Spinal cord (tissue), 10 donors: ENCODE results near the gene LRRTM2. TPM values are rescaled to one million over a fixed set of nuclear protein-coding genes. Genes with fewer than 3 reads are reported as not detected.

Experiments used
- DNase-seq, 6 donors: peaks; one replicate each; pipeline versions ENCODE4 v3.0.0 to v3.0.0-alpha.2; 2013 to 2015; ENCODE audit warnings: low spot score in 6 of 6, low read depth in 4 of 6
- H3K27ac ChIP-seq: one replicate; pipeline ENCODE4 v1.5.1; 2013; ENCODE audit warnings: low read depth, low read length, control low read depth
- H3K27me3 ChIP-seq: one replicate; pipeline ENCODE4 v1.6.1; 2013; ENCODE audit warnings: low read length; ENCODE audit not compliant: control insufficient read depth, insufficient read depth
- H3K36me3 ChIP-seq: one replicate; pipeline ENCODE4 v1.6.1; 2013; ENCODE audit warnings: low read length; ENCODE audit not compliant: control insufficient read depth, insufficient read depth
- H3K4me1 ChIP-seq: one replicate; pipeline ENCODE4 v1.6.1; 2013; ENCODE audit warnings: low read length; ENCODE audit not compliant: control insufficient read depth, insufficient read depth
- H3K4me3 ChIP-seq: one replicate; pipeline ENCODE4 v1.5.1; 2013; ENCODE audit warnings: low read depth, low read length, control low read depth
- H3K9me3 ChIP-seq: one replicate; pipeline ENCODE4 v1.6.1; 2013; ENCODE audit warnings: low read length; ENCODE audit not compliant: control insufficient read depth, insufficient read depth
- WGBS: methylation state at CpG from one replicate; pipeline ENCODE4 v1.1.5; 2013; ENCODE audit warnings: missing lambda C conversion rate; ENCODE audit not compliant: insufficient coverage; 5-methylcytosine and 5-hydroxymethylcytosine counted together
- polyA plus RNA-seq, 2 donors: library from polyadenylated mRNA; unstranded; fragments of 120-200 nt; gene quantifications; one replicate each; pipeline ENCODE4 v1.2.1, GENCODE V29; 2013; ENCODE audit not compliant: insufficient read length in 2 of 2
- total RNA-seq, 2 donors: library from RNA; depleted of rRNA in 1 of 2; stranded (reverse); fragments of 120-200 nt in 1 of 2; fragments of >200 nt in 1 of 2; gene quantifications; one replicate each; pipeline versions ENCODE4 v1.2.3 to v1.2.4, GENCODE V29; 2013 to 2014
- donor health status: healthy.

LRRTM2 gene
- total and polyA plus RNA-seq, 4 donors = 16.8 to 50.4 (median 25.8) TPM

DNA sequence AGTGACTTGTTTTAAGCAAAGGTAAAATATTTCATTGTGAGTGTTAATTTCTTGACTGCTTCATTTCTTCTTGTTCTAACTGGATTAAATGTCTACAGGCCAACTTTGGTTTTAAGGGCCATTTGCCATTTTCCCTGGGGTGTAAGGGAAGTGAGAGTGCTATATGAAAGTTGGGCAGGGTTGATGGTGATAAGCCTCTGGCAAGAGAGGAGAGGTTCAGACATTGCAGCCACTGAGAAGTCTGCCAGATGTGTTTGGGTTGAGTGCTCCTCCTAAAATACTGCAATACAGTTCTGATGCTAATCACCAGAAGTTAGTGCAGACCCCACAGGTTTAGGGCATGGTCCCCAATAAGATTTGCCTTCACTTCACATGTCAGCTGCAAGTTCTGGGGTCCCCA, 14.9 kb upstream of the LRRTM2 start:
- H3K4me1 ChIP-seq = no peaks in the 10 kb centered on the region
- DNase-seq = no peak
- H3K36me3 ChIP-seq = peaks cover 5% of the 10 kb centered on the region
- H3K27me3 ChIP-seq = no peaks in the 10 kb centered on the region
- H3K4me3 ChIP-seq = no peak overlapping the region
- no peak overlapping the region for H3K27ac ChIP-seq
- no peaks in the 10 kb centered on the region for H3K9me3 ChIP-seq

DNA sequence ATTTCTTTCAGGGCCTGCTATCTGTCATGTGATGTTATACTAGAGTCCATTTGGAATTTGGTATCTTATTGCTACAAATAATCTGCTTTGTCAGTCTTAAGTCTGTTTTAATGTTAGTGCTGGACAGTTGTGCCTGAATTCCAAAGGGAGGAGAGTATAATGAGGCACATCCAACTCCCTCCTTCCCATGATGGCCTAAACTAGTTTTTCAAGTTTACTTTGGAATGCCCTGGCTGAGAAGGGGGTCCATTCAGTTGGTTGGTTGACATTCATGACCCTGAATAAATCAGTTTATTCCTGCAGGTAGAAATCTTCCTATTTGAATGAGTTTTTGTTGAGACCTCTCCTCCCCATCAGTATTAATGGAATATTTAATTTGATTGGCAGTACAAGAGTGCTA, 9.4 kb upstream of the LRRTM2 start:
- no peak overlapping the region for H3K27ac ChIP-seq
- H3K27me3 ChIP-seq = no peaks in the 10 kb centered on the region
- no peaks in the 10 kb centered on the region for H3K9me3 ChIP-seq
- H3K4me1 ChIP-seq = no peaks in the 10 kb centered on the region
- DNase-seq = no peak
- peaks cover 5% of the 10 kb centered on the region for H3K36me3 ChIP-seq
- no peak overlapping the region for H3K4me3 ChIP-seq

DNA sequence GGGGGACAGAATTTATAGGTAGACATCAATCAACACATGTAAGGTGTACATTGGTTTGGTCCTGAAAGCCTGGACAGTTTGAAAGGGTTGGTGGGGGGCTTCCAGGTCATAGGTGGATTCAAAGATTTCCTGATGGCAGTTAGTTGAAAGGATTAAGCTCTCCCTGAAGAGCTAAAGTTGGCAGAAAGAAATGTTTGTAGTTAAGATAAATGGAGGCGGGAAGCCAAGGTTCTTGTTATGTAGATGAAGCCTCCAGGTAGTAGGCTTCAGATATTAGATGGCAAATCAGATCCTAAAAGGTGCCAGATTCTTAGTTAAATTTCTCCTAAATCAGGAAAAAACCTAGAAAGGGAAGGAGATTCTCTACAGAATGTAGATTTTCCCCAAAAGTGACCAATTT, 9.0 kb upstream of the LRRTM2 start:
- Histone ChIP-seq H3K36me3 (peaks cover 2% of the 10 kb centered on the region), H3K27ac (no peak overlapping the region), H3K4me1 (no peaks in the 10 kb centered on the region), H3K9me3 (no peaks in the 10 kb centered on the region), H3K27me3 (no peaks in the 10 kb centered on the region), H3K4me3 (no peak overlapping the region)
- no peak for DNase-seq
- no CpG with 5 or more reads among the region's 1 CpG for WGBS

DNA sequence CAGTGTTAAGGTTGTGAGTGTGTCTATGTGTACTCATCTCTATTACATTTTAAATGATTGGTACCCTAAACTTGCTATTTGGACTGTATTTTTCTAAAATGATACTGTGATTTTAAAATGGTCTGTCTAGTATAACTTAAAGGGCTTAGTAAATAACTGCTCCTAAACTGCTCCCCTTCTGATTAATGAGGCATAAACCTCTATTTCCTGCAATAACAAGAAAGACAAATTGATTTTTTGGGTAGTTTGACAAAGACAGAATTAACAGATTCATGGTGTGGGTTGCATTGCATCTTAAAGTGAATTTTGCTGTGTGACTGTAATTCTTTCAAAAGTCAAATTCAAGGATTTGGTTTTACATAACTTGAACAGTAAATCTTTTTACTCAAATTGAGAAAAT, 8.1 kb upstream of the LRRTM2 start:
- no peaks in the 10 kb centered on the region for H3K27me3 ChIP-seq
- H3K36me3 ChIP-seq = no peaks in the 10 kb centered on the region
- no peak for DNase-seq
- H3K9me3 ChIP-seq = no peaks in the 10 kb centered on the region
- no peak overlapping the region for H3K27ac ChIP-seq
- no peak overlapping the region for H3K4me3 ChIP-seq
- H3K4me1 ChIP-seq = peaks cover 3% of the 10 kb centered on the region

DNA sequence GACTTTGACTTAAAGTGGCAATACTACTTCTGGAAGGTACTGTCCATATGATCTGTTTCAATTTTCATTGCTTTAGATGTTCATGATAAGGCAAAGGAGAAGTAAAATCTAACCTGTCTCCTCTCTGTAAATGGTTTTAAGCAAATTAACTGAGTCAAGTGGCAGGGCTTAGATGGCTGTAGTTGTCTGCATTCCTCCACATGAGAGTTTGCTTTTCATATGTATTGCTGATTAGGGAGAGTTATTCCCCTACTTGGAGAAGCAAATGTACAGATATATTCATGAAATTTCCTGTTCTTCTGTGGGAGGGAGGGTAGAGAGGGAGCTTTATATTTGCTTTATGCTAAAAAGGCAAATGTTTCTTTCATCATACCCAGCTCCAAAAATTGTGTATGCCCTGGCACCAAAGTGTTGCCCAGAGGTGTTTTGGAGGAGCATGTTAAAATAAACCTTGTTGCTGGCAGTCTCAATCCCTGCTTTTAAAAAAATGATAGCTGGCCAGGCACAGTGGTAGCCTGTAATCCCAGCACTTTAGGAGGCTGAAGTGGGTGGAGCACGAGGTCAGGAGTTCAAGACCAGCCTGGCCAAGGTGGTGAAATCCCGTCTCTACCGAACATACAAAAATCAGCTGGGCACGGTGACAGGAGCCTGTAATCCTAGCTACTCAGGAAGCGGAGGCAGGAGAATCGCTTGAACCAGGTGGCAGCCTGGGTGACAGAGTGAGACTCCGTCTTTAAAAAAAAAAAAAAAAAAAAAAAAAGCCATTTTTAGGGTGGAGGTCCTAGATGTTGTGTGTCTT, 3.5 kb upstream of the LRRTM2 start:
- WGBS = 86% methylated on average over 3 of the region's 7 CpGs
- DNase-seq = peak in 1 of 6 donors; percentile 44
- H3K4me1 ChIP-seq = peaks cover 3% of the 10 kb centered on the region

DNA sequence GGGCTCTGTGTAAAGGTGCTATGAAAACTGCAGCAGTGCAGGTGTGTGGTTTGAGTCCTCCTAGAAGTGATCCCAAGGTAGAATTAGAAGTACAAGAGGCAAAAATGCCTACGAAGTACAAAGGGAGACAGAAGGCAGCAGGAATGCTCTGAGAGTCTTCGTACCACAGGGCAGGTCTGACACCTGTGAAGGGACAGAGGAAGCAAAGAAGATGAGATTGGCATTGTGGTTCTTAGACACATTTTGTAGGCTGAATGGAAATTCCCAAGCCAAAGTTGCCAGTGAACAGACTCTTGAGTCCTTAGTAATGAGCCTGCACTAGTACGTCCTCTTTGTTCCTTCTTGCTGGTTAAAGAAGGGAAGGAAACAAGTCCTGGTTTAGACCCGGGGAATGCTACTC, 1.7 kb upstream of the LRRTM2 start:
- H3K27ac ChIP-seq = no peak overlapping the region
- H3K4me3 ChIP-seq = no peak overlapping the region
- H3K4me1 ChIP-seq = peaks cover 3% of the 10 kb centered on the region
- H3K9me3 ChIP-seq = no peaks in the 10 kb centered on the region
- no peaks in the 10 kb centered on the region for H3K36me3 ChIP-seq
- WGBS = 93% methylated on average over 2 of the region's 4 CpGs
- no peak for DNase-seq
- H3K27me3 ChIP-seq = no peaks in the 10 kb centered on the region

More for the DNA sequence above, 3.5 kb upstream of the LRRTM2 start:
- no peaks in the 10 kb centered on the region for H3K27me3 ChIP-seq
- H3K27ac ChIP-seq = no peak overlapping the region
- no peak overlapping the region for H3K4me3 ChIP-seq
- H3K36me3 ChIP-seq = no peaks in the 10 kb centered on the region
- no peaks in the 10 kb centered on the region for H3K9me3 ChIP-seq

DNA sequence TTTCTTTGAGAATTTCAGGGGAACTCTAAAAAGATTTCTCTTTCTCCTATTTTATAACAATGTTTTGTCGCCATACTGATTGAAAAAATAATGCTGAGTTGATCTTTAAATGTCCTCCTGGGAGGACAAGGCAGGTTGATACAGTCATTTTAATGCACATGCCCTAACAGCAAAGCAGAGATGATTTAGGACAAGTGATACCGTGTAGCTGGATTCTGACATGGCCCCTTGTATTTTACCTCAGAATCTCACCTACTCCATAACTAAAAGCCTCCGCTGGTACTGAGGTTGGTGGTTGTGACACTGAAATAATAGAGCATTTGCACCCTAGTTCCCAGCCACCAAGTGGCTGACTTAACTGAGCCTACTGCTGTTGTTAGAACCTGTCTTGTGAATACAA, 811 bp upstream of the LRRTM2 start:
- no CpG with 5 or more reads among the region's 3 CpGs for WGBS
- peak in 1 of 6 donors; percentile 62 for DNase-seq
- Histone ChIP-seq H3K27ac (peak overlapping the region; percentile 72), H3K4me3 (peak overlapping the region; percentile 57), H3K9me3 (no peaks in the 10 kb centered on the region), H3K27me3 (no peaks in the 10 kb centered on the region), H3K4me1 (peaks cover 3% of the 10 kb centered on the region), H3K36me3 (no peaks in the 10 kb centered on the region)

DNA sequence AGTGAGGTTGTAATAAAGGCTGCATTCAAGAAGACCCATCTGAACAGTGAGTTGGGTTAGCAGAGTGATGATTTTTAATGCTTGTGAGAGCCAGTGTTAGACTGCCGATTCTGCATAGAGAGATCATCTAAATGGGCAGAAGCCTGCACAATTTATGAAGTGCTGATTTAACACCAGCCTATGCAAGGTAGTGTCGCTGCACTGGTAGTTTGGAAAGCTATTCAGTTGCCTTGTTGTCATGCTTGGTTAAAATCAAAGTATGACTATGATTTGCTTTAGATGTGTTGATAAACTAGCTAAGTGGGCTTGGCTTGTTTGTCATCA, 379 bp upstream of the LRRTM2 start:
- H3K4me3 ChIP-seq = peak overlapping the region; percentile 57
- H3K27me3 ChIP-seq = no peaks in the 10 kb centered on the region
- WGBS = 33% methylated on average over 2 of the region's 2 CpGs
- H3K4me1 ChIP-seq = peaks cover 3% of the 10 kb centered on the region
- peak overlapping the region; percentile 72 for H3K27ac ChIP-seq
- DNase-seq = no peak
- H3K9me3 ChIP-seq = no peaks in the 10 kb centered on the region
- no peaks in the 10 kb centered on the region for H3K36me3 ChIP-seq

DNA sequence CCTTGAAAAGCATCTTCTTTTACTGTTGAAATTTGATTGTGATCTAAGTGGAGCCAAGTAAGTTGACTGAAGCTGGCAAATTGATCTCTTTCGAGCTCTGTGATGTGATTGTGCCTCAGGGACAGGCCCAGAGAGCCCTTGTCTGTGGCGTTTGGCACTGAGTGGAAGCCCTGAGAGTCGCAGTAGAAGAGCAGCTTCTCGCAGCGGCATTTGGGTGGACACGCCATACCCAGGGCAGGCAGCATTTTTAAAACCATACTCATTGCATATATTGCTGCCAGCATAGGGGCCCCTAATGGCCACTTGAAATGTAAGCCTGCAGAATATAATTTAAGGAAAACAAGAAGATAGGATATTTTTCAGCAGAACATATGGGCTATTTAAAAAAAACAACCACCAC, 894 bp downstream of the LRRTM2 start:
- DNase-seq = peak in 2 of 6 donors; percentile 73 to 80

DNA sequence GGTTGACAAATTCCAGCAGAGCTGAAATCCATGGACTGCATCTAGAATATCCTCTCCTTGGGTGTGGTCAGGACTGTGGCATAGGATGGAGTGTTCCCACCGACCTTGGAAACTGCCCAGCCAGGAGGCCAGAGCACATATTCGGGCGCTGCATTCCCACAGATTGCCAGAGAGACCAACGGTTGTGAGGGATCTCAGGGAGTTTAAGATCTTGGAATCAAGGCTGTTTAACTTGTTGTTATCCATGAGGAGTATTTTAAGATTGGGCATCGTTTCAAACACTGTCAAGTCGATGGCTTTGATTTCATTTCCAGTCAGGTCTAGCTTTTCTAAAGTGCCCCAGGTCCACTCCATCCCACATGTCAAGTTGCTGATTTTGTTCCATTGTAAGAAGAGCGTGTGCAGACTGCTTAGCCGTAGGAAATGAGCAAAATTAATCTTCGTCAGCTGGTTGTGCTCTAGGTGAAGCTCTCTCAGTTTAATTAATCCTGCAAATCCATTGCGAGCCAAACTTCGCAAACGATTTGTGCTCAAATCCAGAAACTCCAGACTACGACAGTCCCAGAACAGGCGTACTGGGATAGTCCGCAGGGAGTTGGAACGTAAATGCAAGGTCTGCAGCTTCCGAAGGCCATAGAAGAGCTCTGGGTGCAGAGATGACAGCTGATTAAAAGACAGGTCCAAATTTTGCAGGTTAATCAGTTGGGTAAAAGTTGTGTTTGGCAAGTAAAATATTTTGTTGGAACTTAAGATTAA, 1.5 kb downstream of the LRRTM2 start:
- Histone ChIP-seq H3K4me3 (peak overlapping the region; percentile 57), H3K36me3 (no peaks in the 10 kb centered on the region), H3K27ac (peak overlapping the region; percentile 72), H3K27me3 (no peaks in the 10 kb centered on the region), H3K4me1 (no peaks in the 10 kb centered on the region), H3K9me3 (no peaks in the 10 kb centered on the region)
- WGBS = 23% methylated on average over 12 of the region's 17 CpGs
- DNase-seq = peak in 4 of 6 donors; percentile 33 to 80 (median 54)

More for the DNA sequence above, 894 bp downstream of the LRRTM2 start:
- no peaks in the 10 kb centered on the region for H3K36me3 ChIP-seq
- H3K9me3 ChIP-seq = no peaks in the 10 kb centered on the region
- 14% methylated on average over 2 of the region's 6 CpGs for WGBS
- peak overlapping the region; percentile 72 for H3K27ac ChIP-seq
- H3K4me3 ChIP-seq = peak overlapping the region; percentile 57
- no peaks in the 10 kb centered on the region for H3K27me3 ChIP-seq
- peaks cover 3% of the 10 kb centered on the region for H3K4me1 ChIP-seq
